Loucy (cell line): ENCODE measurements around the gene LYSMD4.
"Not testable (repeated sequence)": the region's sequence is repeated elsewhere in the genome, so short reads cannot be mapped to it uniquely, and the experiment has no call there.

ENCODE experiments used
- H2AFZ ChIP-seq: fragments of 200-600 bp; sonication (generic); 2 replicates; pipeline ENCODE4 v1.6.0; 2016; ENCODE audit warnings: antibody characterized with exemption, mild to moderate bottlenecking, low read length, moderate library complexity
- H3F3A ChIP-seq: fragments of 200-600 bp; 2 replicates; pipeline ENCODE4 v1.6.0; 2016; ENCODE audit warnings: antibody characterized with exemption, low read depth, mild to moderate bottlenecking
- H3K27me3 ChIP-seq: fragments of 200-600 bp; sonication (generic); 2 replicates; pipeline ENCODE4 v1.6.1; 2014; ENCODE audit warnings: low read length, mild to moderate bottlenecking; ENCODE audit not compliant: insufficient read depth, poor library complexity, severe bottlenecking
- H3K36me3 ChIP-seq: fragments of 200-600 bp; sonication (generic); 2 replicates; pipeline ENCODE4 v1.6.1; 2016; ENCODE audit warnings: low read length; ENCODE audit not compliant: insufficient read depth
- H3K4me1 ChIP-seq: fragments of 200-600 bp; sonication (generic); 2 replicates; pipeline ENCODE4 v1.5.1; 2014; ENCODE audit warnings: low read length, mild to moderate bottlenecking; ENCODE audit not compliant: insufficient read depth, poor library complexity, severe bottlenecking
- H3K4me2 ChIP-seq: fragments of 200-600 bp; sonication (generic); 2 replicates; pipeline ENCODE4 v1.6.0; 2014; ENCODE audit warnings: antibody characterized with exemption, low read length, low read depth, mild to moderate bottlenecking; ENCODE audit not compliant: poor library complexity, severe bottlenecking
- H3K4me3 ChIP-seq: fragments of 200-600 bp; sonication (generic); 2 replicates; pipeline ENCODE4 v1.5.1; 2014; ENCODE audit warnings: low read length, mild to moderate bottlenecking, mixed read lengths; ENCODE audit not compliant: poor library complexity, severe bottlenecking
- H3K79me2 ChIP-seq: fragments of 200-600 bp; sonication (generic); 2 replicates; pipeline ENCODE4 v1.6.1; 2014; ENCODE audit warnings: low read length; ENCODE audit not compliant: insufficient read depth
- H3K9ac ChIP-seq: fragments of 200-600 bp; sonication (generic); 2 replicates; pipeline ENCODE4 v1.6.0; 2014; ENCODE audit warnings: mild to moderate bottlenecking, low read depth, low read length, moderate library complexity; ENCODE audit not compliant: poor library complexity, severe bottlenecking
- H3K9me2 ChIP-seq: fragments of 200-600 bp; sonication (generic); replicated peaks from 2 replicates; pipeline ENCODE4 v1.6.1; 2016; ENCODE audit warnings: low read depth, low read length, mixed read lengths
- H3K9me3 ChIP-seq: fragments of 200-600 bp; sonication (generic); 2 replicates; pipeline ENCODE4 v1.6.1; 2014; ENCODE audit warnings: mild to moderate bottlenecking, antibody characterized with exemption, low read length, low read depth; ENCODE audit not compliant: insufficient read depth
- H4K20me1 ChIP-seq: fragments of 200-600 bp; sonication (generic); 2 replicates; pipeline ENCODE4 v1.6.0; 2014; ENCODE audit warnings: antibody characterized with exemption, low read length, mild to moderate bottlenecking; ENCODE audit not compliant: insufficient read depth, poor library complexity, severe bottlenecking
- EZH2phosphoT487 ChIP-seq: fragments of 200-600 bp; IDR thresholded peaks from 2 replicates; pipeline ENCODE4 v1.6.1; 2018; ENCODE audit warnings: antibody characterized with exemption, mild to moderate bottlenecking, moderate library complexity, borderline replicate concordance
- TF ChIP-seq, protein P1 (sequence below): fragments of 200-600 bp; sonication (generic); conservative IDR thresholded peaks from 2 replicates; pipeline ENCODE4 v1.5.1; 2014; ENCODE audit warnings: mild to moderate bottlenecking, antibody characterized with exemption, low read length

LYSMD4 gene

DNA sequence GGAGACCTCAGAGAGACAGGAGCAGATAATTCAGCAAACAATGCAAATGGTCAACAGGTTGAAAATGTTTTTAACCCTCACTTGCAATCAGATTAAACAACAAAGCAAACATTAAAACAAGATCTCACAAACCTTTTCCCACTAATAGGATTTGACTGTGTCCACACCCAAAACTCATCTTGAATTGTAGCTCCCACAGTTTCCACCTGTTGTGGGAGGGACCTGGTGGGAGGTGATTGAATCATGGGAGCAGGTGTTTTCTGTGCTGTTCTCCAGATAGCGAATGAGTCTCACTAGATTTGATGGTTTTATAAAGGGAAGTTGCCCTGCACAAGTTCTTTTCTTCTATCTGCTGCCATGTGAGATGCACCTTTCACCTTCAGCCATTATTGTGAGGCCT lies 1.3 kb upstream of the LYSMD4 start:
- no peaks in the 10 kb centered on the region for H3F3A ChIP-seq
- H4K20me1 ChIP-seq: no peaks in the 10 kb centered on the region
- no peak overlapping the region for H3K4me3 ChIP-seq
- H3K36me3 ChIP-seq: no peaks in the 10 kb centered on the region
- H3K9me2 ChIP-seq: no peaks in the 10 kb centered on the region
- no peaks in the 10 kb centered on the region for H3K79me2 ChIP-seq
- no peak overlapping the region for H3K4me2 ChIP-seq
- TF ChIP-seq EZH2phosphoT487: no peak
- TF ChIP-seq, protein P1, sequence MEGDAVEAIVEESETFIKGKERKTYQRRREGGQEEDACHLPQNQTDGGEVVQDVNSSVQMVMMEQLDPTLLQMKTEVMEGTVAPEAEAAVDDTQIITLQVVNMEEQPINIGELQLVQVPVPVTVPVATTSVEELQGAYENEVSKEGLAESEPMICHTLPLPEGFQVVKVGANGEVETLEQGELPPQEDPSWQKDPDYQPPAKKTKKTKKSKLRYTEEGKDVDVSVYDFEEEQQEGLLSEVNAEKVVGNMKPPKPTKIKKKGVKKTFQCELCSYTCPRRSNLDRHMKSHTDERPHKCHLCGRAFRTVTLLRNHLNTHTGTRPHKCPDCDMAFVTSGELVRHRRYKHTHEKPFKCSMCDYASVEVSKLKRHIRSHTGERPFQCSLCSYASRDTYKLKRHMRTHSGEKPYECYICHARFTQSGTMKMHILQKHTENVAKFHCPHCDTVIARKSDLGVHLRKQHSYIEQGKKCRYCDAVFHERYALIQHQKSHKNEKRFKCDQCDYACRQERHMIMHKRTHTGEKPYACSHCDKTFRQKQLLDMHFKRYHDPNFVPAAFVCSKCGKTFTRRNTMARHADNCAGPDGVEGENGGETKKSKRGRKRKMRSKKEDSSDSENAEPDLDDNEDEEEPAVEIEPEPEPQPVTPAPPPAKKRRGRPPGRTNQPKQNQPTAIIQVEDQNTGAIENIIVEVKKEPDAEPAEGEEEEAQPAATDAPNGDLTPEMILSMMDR: no peak
- H3K9ac ChIP-seq: no peak overlapping the region
- H3K4me1 ChIP-seq: peaks cover 4% of the 10 kb centered on the region
- H3K9me3 ChIP-seq: no peaks in the 10 kb centered on the region
- H2AFZ ChIP-seq: no peak overlapping the region
- no peaks in the 10 kb centered on the region for H3K27me3 ChIP-seq

DNA sequence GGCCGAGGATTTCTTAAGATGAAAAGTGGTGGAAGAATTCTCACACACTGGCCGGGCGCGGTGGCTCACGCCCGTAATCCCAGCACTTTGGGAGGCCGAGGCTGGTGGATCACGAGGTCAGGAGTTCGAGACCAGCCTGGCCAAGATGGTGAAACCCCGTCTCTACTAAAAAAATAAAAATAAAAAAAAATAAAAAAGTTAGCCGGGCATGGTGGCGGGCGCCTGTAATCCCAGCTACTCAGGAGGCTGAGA lies 729 bp upstream of the LYSMD4 start:
- not testable (repeated sequence) for H3K9me2 ChIP-seq, H4K20me1 ChIP-seq, H3K4me1 ChIP-seq, H3K4me2 ChIP-seq, H3K9ac ChIP-seq, H3K9me3 ChIP-seq, H3K27me3 ChIP-seq, H3F3A ChIP-seq, H3K79me2 ChIP-seq, H3K36me3 ChIP-seq
- 0 out of 2 replicates have a peak overlapping the region, but pooled peaks have one; percentile 68 for H2AFZ ChIP-seq
- peak overlapping the region; percentile 52 for H3K4me3 ChIP-seq

DNA sequence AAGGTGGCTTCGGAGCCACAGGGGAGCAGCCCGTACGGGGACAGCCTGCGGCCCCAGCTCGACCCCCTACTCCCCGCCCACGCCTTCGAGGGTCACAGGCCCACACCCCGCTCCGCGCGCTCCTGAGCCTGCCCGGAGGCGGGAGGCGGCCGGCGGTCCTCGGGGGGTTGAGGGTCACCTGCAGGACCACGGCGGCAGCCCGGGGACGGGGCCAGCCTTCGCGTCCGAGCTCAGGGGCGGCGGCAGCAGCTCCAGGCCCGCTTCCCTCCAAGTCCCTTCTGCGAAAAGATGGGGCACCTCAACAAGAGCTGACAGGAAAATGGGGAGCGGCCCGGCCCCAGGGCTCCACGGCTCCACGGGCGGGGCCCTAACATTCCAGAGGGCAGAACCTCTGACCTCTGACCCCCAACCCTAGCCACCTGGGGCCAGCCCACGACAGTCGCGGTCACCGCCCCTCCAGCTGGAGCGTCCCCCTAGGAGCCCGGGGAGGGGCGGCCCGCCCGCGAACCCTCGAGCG lies 428 bp downstream of the LYSMD4 start:
- Histone ChIP-seq H3K79me2 (no peaks in the 10 kb centered on the region), H3F3A (no peaks in the 10 kb centered on the region), H3K9me3 (no peaks in the 10 kb centered on the region), H3K27me3 (no peaks in the 10 kb centered on the region), H3K4me2 (peak overlapping the region; percentile 70), H3K36me3 (no peaks in the 10 kb centered on the region), H4K20me1 (no peaks in the 10 kb centered on the region), H3K4me3 (peak overlapping the region; percentile 79), H2AFZ (peak overlapping the region; percentile 70; the same call in 1 of the 2 replicates), H3K4me1 (peaks cover 4% of the 10 kb centered on the region), H3K9me2 (no peaks in the 10 kb centered on the region), H3K9ac (peak overlapping the region; percentile 54)
- TF ChIP-seq, protein P1: no peak
- no peak for TF ChIP-seq EZH2phosphoT487

DNA sequence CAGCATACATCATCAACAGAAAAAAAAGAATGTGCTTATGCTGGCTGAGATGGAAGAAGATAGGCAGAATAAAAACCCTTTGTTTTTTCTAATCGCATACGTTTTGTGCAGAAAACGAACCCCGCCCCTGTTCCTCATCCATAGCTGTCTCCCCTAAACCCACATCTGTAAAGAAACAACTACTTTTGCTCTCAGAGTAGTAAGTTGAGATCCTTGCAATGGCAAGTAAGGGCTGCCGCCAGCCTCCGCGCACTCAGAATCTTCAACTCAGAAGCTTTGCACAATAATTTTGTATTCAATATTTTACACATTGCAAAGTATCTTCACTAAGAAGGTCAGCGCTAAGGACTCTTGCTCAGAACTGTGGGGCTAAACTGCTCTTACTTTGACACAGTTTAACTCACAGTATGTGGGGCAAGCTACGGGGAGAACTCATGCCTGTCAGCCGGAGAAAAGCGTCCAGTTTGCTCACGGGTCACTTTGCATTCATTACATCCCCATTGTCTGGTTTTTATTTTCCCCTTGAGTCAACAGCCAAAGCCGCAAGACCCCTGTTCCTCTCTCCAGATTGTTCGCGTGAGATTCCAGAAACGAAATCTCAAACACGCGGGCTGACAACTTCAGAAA lies 1.0 kb downstream of the LYSMD4 start:
- H3K9ac ChIP-seq: peak overlapping the region; percentile 54
- no peaks in the 10 kb centered on the region for H3K27me3 ChIP-seq
- H3K79me2 ChIP-seq: no peaks in the 10 kb centered on the region
- H3K4me2 ChIP-seq: peak overlapping the region; percentile 70
- no peaks in the 10 kb centered on the region for H3F3A ChIP-seq
- no peaks in the 10 kb centered on the region for H3K9me2 ChIP-seq
- H3K4me3 ChIP-seq: peak overlapping the region; percentile 79
- TF ChIP-seq, protein P1: no peak
- TF ChIP-seq EZH2phosphoT487: no peak
- peaks cover 4% of the 10 kb centered on the region for H3K4me1 ChIP-seq
- H4K20me1 ChIP-seq: no peaks in the 10 kb centered on the region
- no peaks in the 10 kb centered on the region for H3K9me3 ChIP-seq
- H3K36me3 ChIP-seq: no peaks in the 10 kb centered on the region
- no peak overlapping the region for H2AFZ ChIP-seq
